Psoas muscle (tissue), 8 donors: ENCODE measurements around the gene INKA2. TPM values are rescaled to one million over a fixed set of nuclear protein-coding genes. Genes with fewer than 3 reads are reported as not detected.

Source experiments
- ATAC-seq, 4 donors: fragments of 200-7000 bp; cut with Tn5 transposase; one replicate each; pipeline ENCODE4 v1.9.1; 2020; ENCODE audit warnings: moderate library complexity in 3 of 4, mild to moderate bottlenecking in 2 of 4
- DNase-seq, 2 donors: peaks; one replicate each; pipeline ENCODE4 v3.0.0-alpha.2; 2020
- H3K27ac ChIP-seq: fragments of 200-600 bp; one replicate; pipeline ENCODE4 v1.8.0; 2022
- H3K27me3 ChIP-seq, 3 donors: fragments of 200-600 bp in 1 of 3; one replicate each; pipeline versions ENCODE4 v1.6.1 to v1.8.0; 2013 to 2022; ENCODE audit warnings: low read length in 2 of 3, mild to moderate bottlenecking in 2 of 3, moderate library complexity in 1 of 3; ENCODE audit not compliant: insufficient read depth in 3 of 3
- H3K36me3 ChIP-seq, 2 donors: fragments of 200-600 bp in 1 of 2; one replicate each; pipeline versions ENCODE4 v1.6.1 to v1.8.0; 2013 to 2022; ENCODE audit warnings: low read depth in 1 of 2, mild to moderate bottlenecking in 1 of 2, moderate library complexity in 1 of 2; ENCODE audit not compliant: insufficient read depth in 1 of 2
- H3K4me1 ChIP-seq: fragments of 200-600 bp; one replicate; pipeline ENCODE4 v1.8.0; 2022
- H3K4me3 ChIP-seq: fragments of 200-600 bp; one replicate; pipeline ENCODE4 v1.8.0; 2022; ENCODE audit warnings: mild to moderate bottlenecking
- H3K9me3 ChIP-seq: fragments of 200-600 bp; one replicate; pipeline ENCODE4 v1.8.0; 2022
- CTCF ChIP-seq: fragments of 200-600 bp; IDR thresholded peaks from one replicate; pipeline ENCODE4 v1.8.0; 2022; ENCODE audit warnings: antibody characterized with exemption
- WGBS, 3 donors: extraction: QIAGEN DNeasy Blood & Tissue Kit; methylation state at CpG; one replicate each; pipeline versions ENCODE4 v1.1.6 to v1.1.7; 2013; 5-methylcytosine and 5-hydroxymethylcytosine counted together
- intact Hi-C, 2 donors: fragments of 100-400 bp; cut with DNase I; formaldehyde crosslinking; loops; one replicate each; pipeline versions ENCODE4 v1.11.0 to v1.14.2; 2022
- long read RNA-seq, 2 donors: library from polyadenylated mRNA; unstranded; transcript quantifications; one replicate each; pipeline ENCODE4 v2.0.0, GENCODE V29; 2021
- polyA plus RNA-seq, 3 donors: library from polyadenylated mRNA; stranded (reverse); fragments of 200-250 nt; gene quantifications; one replicate each; pipeline ENCODE4 v1.2.3, GENCODE V29; 2013
- total RNA-seq, 4 donors: library from RNA; stranded (reverse); fragmentation: NEBNext Ultra II Directional in 2 of 4; extraction: Animal tissue kit (Norgen Biotek cat#: 25700) in 2 of 4; gene quantifications; one replicate each; pipeline versions ENCODE4 v1.2.1 to v1.2.4, GENCODE V29; 2021 to 2023
- donor health status: healthy with polysubstance abuse.
- donor health status: DM: no; HTN: no; CAD: no; lungs with moderate emphysema.
- donor health status: Bipolar disorder and iron deficiency.
- donor health status: healthy.
- donor health status: DM: yes; HTN: yes; CAD: no.
- donor health status: DM: no; HTN: no; CAD: no.
- donor health status: DM: no; HTN: no; CAD: no.
- donor health status: DM: yes; HTN: yes; CAD: no.

Gene INKA2
- total RNA-seq, result 10 to 100 TPM in 2 of 4 donors, 1 to 10 TPM in 2; 7.4 to 15.0 (median 10.4) TPM
- 1 to 10 TPM; 1.6 to 5.4 (median 3.7) TPM for polyA plus RNA-seq
- long read RNA-seq, donor 1, full-length matches to known transcripts, result 6 of 8 reads
- long read RNA-seq, donor 1, partial matches to known transcripts, result 0 of 8 reads
- long read RNA-seq, donor 1, other reads (novel, unspliced or antisense), result 2 of 8 reads
- long read RNA-seq, donor 2, full-length matches to known transcripts, result 6 of 6 reads
- long read RNA-seq, donor 2, partial matches to known transcripts, result 0 of 6 reads
- long read RNA-seq, donor 2, other reads (novel, unspliced or antisense), result 0 of 6 reads

GRCh38 chr1:111739194-111739924 is at the start of gene INKA2:
TSS of gene INKA2 (minus strand) at chr1:111739395. CDS start at chr1:111739242, 153 bp downstream.
- Histone ChIP-seq H3K36me3 (peaks cover 0 to 4% of the 10 kb centered on the region in 2 donors), H3K27ac (peak within 1 kb of the TSS; percentile 95), H3K9me3 (no peaks in the 10 kb centered on the region), H3K27me3 (peaks cover 0 to 4% (median 0%) of the 10 kb centered on the region in 3 donors), H3K4me3 (peak within 1 kb of the TSS; percentile 92), H3K4me1 (peaks cover 37% of the 10 kb centered on the region)
- intact Hi-C loops, result no loop called here
- ATAC-seq (peak; percentile 82 to 88 (median 84)), DNase-seq (peak; percentile 90 to 93)
- WGBS, 3 donors, result 0 to 1% (median 0%) methylated on average over 56 to 59 of the region's 59 CpGs
- TF ChIP-seq CTCF, result no peak

GRCh38 chr1:111786669-111787207 is 47.5 kb upstream of the INKA2 start:
- 86 to 90% (median 87%) methylated on average over 9 of the region's 9 CpGs for WGBS, 3 donors
- ATAC-seq, result no peak
- intact Hi-C loops, result loop anchor here in 1 of 2 donors (10.0 kb wide), 1 partner anchor 578 kb away; no protein-coding TSS in a partner anchor

GRCh38 chr1:111784273-111784901 is 45.2 kb upstream of the INKA2 start:
- TF ChIP-seq CTCF, result no peak
- Histone ChIP-seq H3K9me3 (no peaks in the 10 kb centered on the region), H3K36me3 (peaks cover 0 to 8% of the 10 kb centered on the region in 2 donors), H3K27ac (no peak overlapping the region), H3K4me1 (no peaks in the 10 kb centered on the region), H3K27me3 (no peaks in the 10 kb centered on the region), H3K4me3 (no peak overlapping the region)
- ATAC-seq (no peak), DNase-seq (no peak)
- intact Hi-C loops, result loop anchor here in 1 of 2 donors (10.0 kb wide), 1 partner anchor 580 kb away; no protein-coding TSS in a partner anchor
- 88 to 90% (median 89%) methylated on average over 4 of the region's 4 CpGs for WGBS, 3 donors

More at GRCh38 chr1:111786669-111787207, 47.5 kb upstream of the INKA2 start:
- TF ChIP-seq CTCF, result no peak
- DNase-seq, result no peak
- Histone ChIP-seq H3K4me1 (no peaks in the 10 kb centered on the region), H3K4me3 (no peak overlapping the region), H3K27me3 (no peaks in the 10 kb centered on the region), H3K27ac (no peak overlapping the region), H3K9me3 (no peaks in the 10 kb centered on the region), H3K36me3 (no peaks in the 10 kb centered on the region)

GRCh38 chr1:111779546-111779945 is 40.4 kb upstream of the INKA2 start:
- no peak for TF ChIP-seq CTCF
- Histone ChIP-seq H3K9me3 (no peaks in the 10 kb centered on the region), H3K4me3 (no peak overlapping the region), H3K4me1 (no peaks in the 10 kb centered on the region), H3K27me3 (no peaks in the 10 kb centered on the region), H3K27ac (no peak overlapping the region), H3K36me3 (peaks cover 0 to 21% of the 10 kb centered on the region in 2 donors)
- ATAC-seq, result no peak
- 89 to 97% (median 94%) methylated on average over 2 of the region's 2 CpGs for WGBS, 3 donors
- no peak for DNase-seq
- intact Hi-C loops, result loop anchor here in 1 of 2 donors (10.0 kb wide), 1 partner anchor 555 kb away; the partner anchor contains the start of gene CHI3L2
